IPS-18a (cell line): Measurements from ENCODE around the gene SLC6A18.
A peak's percentile ranks its signal among the peaks of the same experiment; 100 is the strongest.
"Not testable (repeated sequence)": the region's sequence is repeated elsewhere in the genome, so short reads cannot be mapped to it uniquely, and the experiment has no call there.

ENCODE experiments used
- H3K27ac ChIP-seq: one replicate; pipeline ENCODE4 v1.5.1; 2013; ENCODE audit warnings: low read length
- H3K27me3 ChIP-seq: one replicate; pipeline ENCODE4 v1.6.1; 2013; ENCODE audit warnings: mild to moderate bottlenecking, low read length; ENCODE audit not compliant: control insufficient read depth, insufficient read depth
- H3K36me3 ChIP-seq: one replicate; pipeline ENCODE4 v1.6.1; 2013; ENCODE audit warnings: low read depth, low read length; ENCODE audit not compliant: control insufficient read depth
- H3K4me1 ChIP-seq: one replicate; pipeline ENCODE4 v1.6.1; 2013; ENCODE audit warnings: low read depth, low read length; ENCODE audit not compliant: control insufficient read depth
- H3K4me3 ChIP-seq: one replicate; pipeline ENCODE4 v1.5.1; 2013; ENCODE audit warnings: low read length
- H3K9ac ChIP-seq: one replicate; pipeline ENCODE4 v1.6.1; 2013; ENCODE audit warnings: mild to moderate bottlenecking, low read length, moderate library complexity
- H3K9me3 ChIP-seq: one replicate; pipeline ENCODE4 v1.6.1; 2013; ENCODE audit warnings: low read depth, low read length; ENCODE audit not compliant: control insufficient read depth

SLC6A18 gene

DNA sequence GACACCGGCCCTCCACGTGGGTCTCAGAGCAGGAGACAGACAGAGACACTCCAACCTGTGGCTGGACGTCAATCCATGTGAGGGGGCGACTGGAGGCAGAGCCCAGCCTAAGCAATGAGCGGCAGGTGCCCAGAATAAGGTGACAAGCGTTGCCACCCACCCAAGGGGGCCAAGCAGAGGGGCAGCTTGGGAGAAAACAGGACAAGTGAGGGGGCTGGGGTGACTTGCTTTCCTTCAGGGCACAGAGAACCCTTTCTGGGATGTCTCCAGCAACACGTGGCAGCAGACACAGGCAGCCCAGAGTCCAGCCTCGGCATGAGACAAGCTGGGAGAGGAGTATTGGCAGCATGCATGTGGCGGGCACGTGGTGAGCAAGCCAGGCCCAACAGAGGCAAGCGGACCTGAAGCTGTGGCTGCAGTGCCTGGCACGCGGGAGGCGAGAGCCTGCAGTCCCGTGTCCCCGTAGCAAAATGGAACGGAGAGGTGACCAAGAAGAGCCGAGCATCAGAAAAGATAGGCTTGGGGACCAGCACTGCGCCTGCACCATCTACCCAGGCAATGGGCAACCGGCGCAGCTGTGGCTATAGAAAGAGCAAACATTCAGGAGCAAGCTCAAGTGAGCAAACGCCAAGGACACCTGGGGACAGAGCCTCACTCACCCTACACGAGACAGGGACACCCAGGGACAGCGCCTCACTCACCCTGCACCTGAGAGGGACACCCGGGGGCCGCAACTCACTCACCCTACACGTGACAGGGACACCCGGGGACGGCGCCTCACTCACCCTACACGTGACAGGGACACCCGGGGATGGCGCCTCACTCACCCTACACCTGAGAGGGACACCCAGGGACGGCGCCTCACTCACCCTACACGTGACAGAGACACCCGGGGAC, 63.5 kb downstream of the SLC6A18 start:
- Histone ChIP-seq H3K9ac (no peak overlapping the region), H3K27ac (no peak overlapping the region), H3K36me3 (peaks cover 4% of the 10 kb centered on the region), H3K27me3 (no peaks in the 10 kb centered on the region), H3K9me3 (no peaks in the 10 kb centered on the region), H3K4me3 (no peak overlapping the region), H3K4me1 (no peaks in the 10 kb centered on the region)

DNA sequence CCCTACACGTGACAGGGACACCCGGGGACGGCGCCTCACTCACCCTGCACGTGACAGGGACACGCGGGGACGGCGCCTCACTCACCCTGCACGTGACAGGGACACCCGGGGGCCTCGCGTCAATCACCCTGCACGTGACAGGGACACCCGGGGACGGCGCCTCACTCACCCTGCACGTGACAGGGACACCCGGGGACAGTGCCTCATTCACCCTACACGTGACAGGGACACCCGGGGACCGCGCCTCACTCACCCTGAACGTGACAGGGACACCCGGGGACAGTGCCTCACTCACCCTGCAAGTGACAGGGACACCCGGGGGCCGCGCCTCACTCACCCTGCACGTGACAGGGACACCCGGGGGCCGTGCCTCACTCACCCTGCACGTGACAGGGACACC, 64.4 kb downstream of the SLC6A18 start:
- H3K4me1 ChIP-seq, H3K27ac ChIP-seq, H3K9me3 ChIP-seq, H3K27me3 ChIP-seq, H3K9ac ChIP-seq, H3K4me3 ChIP-seq, H3K36me3 ChIP-seq: not testable (repeated sequence)

DNA sequence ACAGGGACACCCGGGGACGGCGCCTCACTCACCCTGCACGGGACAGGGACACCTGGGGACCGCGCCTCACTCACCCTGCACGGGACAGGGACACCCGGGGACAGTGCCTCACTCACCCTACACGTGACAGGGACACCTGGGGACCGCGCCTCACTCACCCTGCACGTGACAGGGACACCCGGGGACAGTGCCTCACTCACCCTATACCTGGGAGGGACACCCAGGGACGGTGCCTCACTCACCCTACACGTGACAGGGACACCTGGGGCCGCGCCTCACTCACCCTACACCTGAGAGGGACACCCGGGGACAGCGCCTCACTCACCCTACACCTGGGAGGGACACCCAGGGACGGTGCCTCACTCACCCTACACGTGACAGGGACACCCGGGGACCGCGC, 65.8 kb downstream of the SLC6A18 start:
- H3K4me1 ChIP-seq, H3K27ac ChIP-seq, H3K36me3 ChIP-seq, H3K9ac ChIP-seq, H3K4me3 ChIP-seq, H3K27me3 ChIP-seq, H3K9me3 ChIP-seq: not testable (repeated sequence)

DNA sequence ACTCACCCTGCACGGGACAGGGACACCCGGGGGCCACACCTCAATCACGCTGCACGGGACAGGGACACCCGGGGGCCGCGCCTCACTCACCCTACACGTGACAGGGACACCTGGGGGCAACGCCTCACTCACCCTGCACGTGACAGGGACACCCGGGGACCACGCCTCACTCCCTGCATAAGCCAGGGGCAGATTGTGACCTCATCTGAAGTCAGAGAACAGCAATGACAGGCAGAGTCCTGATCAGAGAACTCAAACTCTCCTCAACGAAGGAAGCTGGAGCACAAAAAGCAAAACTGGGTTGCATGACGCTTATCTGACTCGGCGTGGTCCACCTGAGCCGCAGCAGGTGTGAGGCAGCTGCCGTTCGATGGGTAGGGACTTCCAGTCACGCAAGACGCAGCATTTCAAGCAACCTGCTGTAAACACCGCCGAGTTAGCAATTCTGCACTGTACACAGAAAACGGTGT, 66.5 kb downstream of the SLC6A18 start:
- Histone ChIP-seq H3K9ac (no peak overlapping the region), H3K9me3 (no peaks in the 10 kb centered on the region), H3K36me3 (peaks cover 4% of the 10 kb centered on the region), H3K27me3 (peaks cover 14% of the 10 kb centered on the region), H3K27ac (no peak overlapping the region), H3K4me1 (no peaks in the 10 kb centered on the region), H3K4me3 (no peak overlapping the region)

DNA sequence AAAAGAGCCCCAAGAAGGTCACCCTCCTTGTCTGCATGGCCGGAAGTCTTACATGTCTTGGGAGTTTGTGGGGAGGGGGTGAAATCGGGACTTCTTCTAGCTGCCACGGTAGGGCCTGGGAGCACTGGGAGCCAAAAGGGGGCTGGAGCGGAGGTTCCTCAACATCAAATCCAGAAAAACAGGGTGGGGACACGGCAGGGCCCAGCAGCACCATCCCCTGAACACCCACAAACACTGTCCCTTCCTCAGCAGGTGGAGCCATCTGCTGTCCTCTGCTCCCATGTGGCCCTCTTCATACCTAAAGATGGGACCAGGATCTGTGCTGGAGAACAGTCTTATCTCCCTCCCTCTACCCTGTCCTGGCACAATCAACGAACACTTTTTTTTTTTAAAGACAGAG, 67.0 kb downstream of the SLC6A18 start:
- peaks cover 14% of the 10 kb centered on the region for H3K27me3 ChIP-seq
- H3K4me1 ChIP-seq, result no peaks in the 10 kb centered on the region
- H3K36me3 ChIP-seq, result peaks cover 4% of the 10 kb centered on the region
- H3K9ac ChIP-seq, result no peak overlapping the region
- H3K4me3 ChIP-seq, result no peak overlapping the region
- no peaks in the 10 kb centered on the region for H3K9me3 ChIP-seq
- no peak overlapping the region for H3K27ac ChIP-seq

DNA sequence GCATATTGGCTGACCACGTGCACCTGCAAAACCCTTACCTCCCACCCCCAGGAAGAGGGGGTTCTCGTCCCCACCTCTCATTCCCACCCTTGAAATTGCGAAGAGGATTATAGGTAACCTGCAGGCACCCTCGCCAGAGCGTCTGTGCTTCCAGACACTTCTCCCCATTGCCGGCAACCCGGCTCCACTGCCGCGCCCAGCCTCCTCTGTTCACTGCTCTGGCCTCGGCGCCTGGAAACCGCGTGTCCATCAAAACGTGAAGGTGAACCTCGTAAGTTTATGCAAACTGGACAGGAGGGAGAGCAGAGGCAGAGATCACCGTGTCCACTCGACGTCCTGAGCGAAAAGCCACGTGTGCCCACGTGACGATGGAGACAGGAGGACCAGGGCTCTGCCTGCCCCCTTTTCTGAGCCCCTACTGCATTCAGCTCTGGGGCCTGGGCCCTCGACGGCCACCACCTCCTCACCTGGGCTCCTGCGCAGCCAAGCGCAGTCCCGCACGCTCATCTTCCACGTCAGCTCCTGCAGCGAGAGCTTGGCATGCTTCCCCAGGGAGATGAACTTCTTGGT, 67.8 kb downstream of the SLC6A18 start:
- peaks cover 4% of the 10 kb centered on the region for H3K36me3 ChIP-seq
- no peak overlapping the region for H3K4me3 ChIP-seq

DNA sequence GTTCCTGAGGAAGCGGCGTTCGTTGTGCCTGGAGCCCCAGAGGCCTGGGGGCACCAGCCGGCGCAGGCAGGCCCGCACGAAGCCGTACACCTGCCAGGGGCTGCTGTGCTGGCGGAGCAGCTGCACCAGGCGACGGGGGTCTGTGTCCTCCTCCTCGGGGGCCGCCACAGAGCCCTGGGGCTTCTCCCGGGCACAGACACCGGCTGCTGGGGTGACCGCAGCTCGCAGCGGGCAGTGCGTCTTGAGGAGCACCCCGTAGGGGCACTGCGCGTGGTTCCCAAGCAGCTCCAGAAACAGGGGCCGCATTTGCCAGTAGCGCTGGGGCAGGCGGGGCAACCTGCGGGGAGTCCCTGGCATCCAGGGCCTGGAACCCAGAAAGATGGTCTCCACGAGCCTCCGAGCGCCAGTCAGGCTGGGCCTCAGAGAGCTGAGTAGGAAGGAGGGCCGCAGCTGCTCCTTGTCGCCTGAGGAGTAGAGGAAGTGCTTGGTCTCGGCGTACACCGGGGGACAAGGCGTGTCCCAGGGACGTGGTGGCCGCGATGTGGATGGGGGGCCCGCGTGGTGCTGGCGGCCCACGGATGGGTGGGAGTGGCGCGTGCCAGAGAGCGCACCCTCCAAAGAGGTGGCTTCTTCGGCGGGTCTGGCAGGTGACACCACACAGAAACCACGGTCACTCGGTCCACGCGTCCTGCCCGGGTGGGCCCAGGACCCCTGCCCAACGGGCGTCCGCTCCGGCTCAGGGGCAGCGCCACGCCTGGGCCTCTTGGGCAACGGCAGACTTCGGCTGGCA, 68.4 kb downstream of the SLC6A18 start:
- H3K36me3 ChIP-seq, result peaks cover 4% of the 10 kb centered on the region
- H3K4me1 ChIP-seq, result no peaks in the 10 kb centered on the region
- no peaks in the 10 kb centered on the region for H3K9me3 ChIP-seq
- H3K27me3 ChIP-seq, result peaks cover 14% of the 10 kb centered on the region
- H3K9ac ChIP-seq, result no peak overlapping the region
- H3K4me3 ChIP-seq, result no peak overlapping the region
- no peak overlapping the region for H3K27ac ChIP-seq

More for the DNA sequence above, 67.8 kb downstream of the SLC6A18 start:
- Histone ChIP-seq H3K4me1 (no peaks in the 10 kb centered on the region), H3K9me3 (no peaks in the 10 kb centered on the region), H3K9ac (no peak overlapping the region), H3K27me3 (peaks cover 14% of the 10 kb centered on the region), H3K27ac (no peak overlapping the region)

DNA sequence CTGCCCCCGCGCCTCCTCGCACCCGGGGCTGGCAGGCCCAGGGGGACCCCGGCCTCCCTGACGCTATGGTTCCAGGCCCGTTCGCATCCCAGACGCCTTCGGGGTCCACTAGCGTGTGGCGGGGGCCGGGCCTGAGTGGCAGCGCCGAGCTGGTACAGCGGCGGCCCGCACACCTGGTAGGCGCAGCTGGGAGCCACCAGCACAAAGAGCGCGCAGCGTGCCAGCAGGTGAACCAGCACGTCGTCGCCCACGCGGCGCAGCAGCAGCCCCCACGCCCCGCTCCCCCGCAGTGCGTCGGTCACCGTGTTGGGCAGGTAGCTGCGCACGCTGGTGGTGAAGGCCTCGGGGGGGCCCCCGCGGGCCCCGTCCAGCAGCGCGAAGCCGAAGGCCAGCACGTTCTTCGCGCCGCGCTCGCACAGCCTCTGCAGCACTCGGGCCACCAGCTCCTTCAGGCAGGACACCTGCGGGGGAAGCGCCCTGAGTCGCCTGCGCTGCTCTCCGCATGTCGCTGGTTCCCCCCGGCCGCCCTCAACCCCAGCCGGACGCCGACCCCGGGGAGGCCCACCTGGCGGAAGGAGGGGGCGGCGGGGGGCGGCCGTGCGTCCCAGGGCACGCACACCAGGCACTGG, 69.1 kb downstream of the SLC6A18 start:
- Histone ChIP-seq H3K4me3 (peak overlapping the region; percentile 56), H3K27me3 (peaks cover 14% of the 10 kb centered on the region), H3K9ac (no peak overlapping the region), H3K9me3 (no peaks in the 10 kb centered on the region), H3K4me1 (no peaks in the 10 kb centered on the region), H3K27ac (no peak overlapping the region), H3K36me3 (peaks cover 4% of the 10 kb centered on the region)

DNA sequence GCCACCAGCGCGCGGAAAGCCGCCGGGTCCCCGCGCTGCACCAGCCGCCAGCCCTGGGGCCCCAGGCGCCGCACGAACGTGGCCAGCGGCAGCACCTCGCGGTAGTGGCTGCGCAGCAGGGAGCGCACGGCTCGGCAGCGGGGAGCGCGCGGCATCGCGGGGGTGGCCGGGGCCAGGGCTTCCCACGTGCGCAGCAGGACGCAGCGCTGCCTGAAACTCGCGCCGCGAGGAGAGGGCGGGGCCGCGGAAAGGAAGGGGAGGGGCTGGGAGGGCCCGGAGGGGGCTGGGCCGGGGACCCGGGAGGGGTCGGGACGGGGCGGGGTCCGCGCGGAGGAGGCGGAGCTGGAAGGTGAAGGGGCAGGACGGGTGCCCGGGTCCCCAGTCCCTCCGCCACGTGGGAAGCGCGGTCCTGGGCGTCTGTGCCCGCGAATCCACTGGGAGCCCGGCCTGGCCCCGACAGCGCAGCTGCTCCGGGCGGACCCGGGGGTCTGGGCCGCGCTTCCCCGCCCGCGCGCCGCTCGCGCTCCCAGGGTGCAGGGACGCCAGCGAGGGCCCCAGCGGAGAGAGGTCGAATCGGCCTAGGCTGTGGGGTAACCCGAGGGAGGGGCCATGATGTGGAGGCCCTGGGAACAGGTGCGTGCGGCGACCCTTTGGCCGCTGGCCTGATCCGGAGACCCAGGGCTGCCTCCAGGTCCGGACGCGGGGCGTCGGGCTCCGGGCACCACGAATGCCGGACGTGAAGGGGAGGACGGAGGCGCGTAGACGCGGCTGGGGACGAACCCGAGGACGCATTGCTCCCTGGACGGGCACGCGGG, 69.9 kb downstream of the SLC6A18 start, which contains the start of gene TERT:
Gene TERT (minus strand): TSS at position 234 of the 815 bp plus-strand sequence. CDS start 79 bp downstream, at position 155.
- Histone ChIP-seq H3K27ac (no peak within 1 kb of the TSS), H3K9ac (no peak within 1 kb of the TSS), H3K4me3 (peak within 1 kb of the TSS; percentile 56), H3K27me3 (peaks cover 14% of the 10 kb centered on the region), H3K4me1 (no peaks in the 10 kb centered on the region), H3K36me3 (peaks cover 4% of the 10 kb centered on the region), H3K9me3 (no peaks in the 10 kb centered on the region)

DNA sequence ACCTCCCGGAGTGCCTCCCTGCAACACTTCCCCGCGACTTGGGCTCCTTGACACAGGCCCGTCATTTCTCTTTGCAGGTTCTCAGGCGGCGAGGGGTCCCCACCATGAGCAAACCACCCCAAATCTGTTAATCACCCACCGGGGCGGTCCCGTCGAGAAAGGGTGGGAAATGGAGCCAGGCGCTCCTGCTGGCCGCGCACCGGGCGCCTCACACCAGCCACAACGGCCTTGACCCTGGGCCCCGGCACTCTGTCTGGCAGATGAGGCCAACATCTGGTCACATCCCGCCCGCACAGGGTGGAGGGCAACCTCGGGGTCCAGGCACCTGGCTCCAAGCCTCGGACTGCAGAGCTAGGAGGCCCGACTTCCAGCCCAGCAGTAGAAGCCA, 70.5 kb downstream of the SLC6A18 start:
- Histone ChIP-seq H3K27me3 (peaks cover 14% of the 10 kb centered on the region), H3K27ac (no peak overlapping the region), H3K4me1 (no peaks in the 10 kb centered on the region), H3K9me3 (no peaks in the 10 kb centered on the region), H3K36me3 (peaks cover 4% of the 10 kb centered on the region), H3K4me3 (peak overlapping the region; percentile 56), H3K9ac (no peak overlapping the region)
